AG08395 (cell line): ENCODE data around the gene LHB.

Experiments
- DNase-seq: peaks from one replicate; pipeline ENCODE4 v3.0.0; 2012; ENCODE audit warnings: mixed read lengths, low spot score

The LHB gene

GRCh38 chr19:48975947-48976847 lies 40.7 kb downstream of the LHB start:
- no peak for DNase-seq

GRCh38 chr19:48970923-48971395 lies 45.9 kb downstream of the LHB start:
- peak; percentile 70 for DNase-seq

- DNase-seq = no peak
These were observed 46.6 kb downstream of the LHB start for GRCh38 chr19:48970139-48970766.

GRCh38 chr19:48969276-48970138 lies 47.4 kb downstream of the LHB start:
- no peak for DNase-seq

- DNase-seq = no peak
These were observed 48.1 kb downstream of the LHB start for GRCh38 chr19:48968813-48969218.

- DNase-seq = no peak
These were observed 48.7 kb downstream of the LHB start for GRCh38 chr19:48968179-48968661.

- no peak for DNase-seq
These were observed 49.3 kb downstream of the LHB start for GRCh38 chr19:48967346-48968178.

- DNase-seq = no peak
These were observed 50.1 kb downstream of the LHB start for GRCh38 chr19:48966541-48967345.
